AG04450 (cell line): Measurements from ENCODE around the gene CACNA1D. TPM values are rescaled to one million over a fixed set of nuclear protein-coding genes. Genes with fewer than 3 reads are reported as not detected.

Experiments used
- CTCF ChIA-PET: fragments of 300-600, 350-600 bp; formaldehyde crosslinking; extraction: SDS; loops from one replicate; lab custom pipeline; 2022; ENCODE audit warnings: antibody characterized with exemption, inconsistent platforms; lab: Charles Lee
- POLR2A ChIA-PET: fragments of 350-600 bp; formaldehyde crosslinking; extraction: SDS; loops from one replicate; lab custom pipeline; 2021; ENCODE audit warnings: antibody characterized with exemption, inconsistent platforms; lab: Yijun Ruan, JAX
- DNase-seq: peaks from one replicate; pipeline ENCODE4 v3.0.0-alpha.2; 2011; ENCODE audit warnings: low read depth, low spot score
- H3K27ac ChIP-seq: one replicate; pipeline ENCODE4 v1.5.1; 2012; ENCODE audit warnings: low read depth, low read length, control low read depth
- H3K27me3 ChIP-seq: one replicate; pipeline ENCODE4 v1.6.0; 2012; ENCODE audit warnings: low read length; ENCODE audit not compliant: control insufficient read depth, insufficient read depth
- H3K4me3 ChIP-seq: 2 replicates; pipeline ENCODE4 v1.5.1; 2011; ENCODE audit warnings: mild to moderate bottlenecking, low read depth, low read length, control low read depth
- H3K9me3 ChIP-seq: 2 replicates; pipeline ENCODE4 v1.5.1; 2012; ENCODE audit warnings: low read length; ENCODE audit not compliant: control insufficient read depth, insufficient read depth
- polyA plus RNA-seq: library from polyadenylated mRNA; depleted of rRNA; stranded (reverse); fragments of >200 nt; gene quantifications from 2 replicates; pipeline ENCODE4 v1.2.3, GENCODE V29; 2011
- TF ChIP-seq, protein P1 (sequence below): IDR thresholded peaks from 2 replicates; pipeline ENCODE4 v1.5.1; 2011; ENCODE audit warnings: low read depth, low read length, control low read depth, inconsistent platforms

The CACNA1D gene
- polyA plus RNA-seq, 1 experiment, result 0.07 TPM

- Histone ChIP-seq H3K27me3 (peaks cover 7% of the 10 kb centered on the region), H3K9me3 (no peaks in the 10 kb centered on the region), H3K27ac (no peak overlapping the region), H3K4me3 (no peak overlapping the region)
- TF ChIP-seq, protein P1, sequence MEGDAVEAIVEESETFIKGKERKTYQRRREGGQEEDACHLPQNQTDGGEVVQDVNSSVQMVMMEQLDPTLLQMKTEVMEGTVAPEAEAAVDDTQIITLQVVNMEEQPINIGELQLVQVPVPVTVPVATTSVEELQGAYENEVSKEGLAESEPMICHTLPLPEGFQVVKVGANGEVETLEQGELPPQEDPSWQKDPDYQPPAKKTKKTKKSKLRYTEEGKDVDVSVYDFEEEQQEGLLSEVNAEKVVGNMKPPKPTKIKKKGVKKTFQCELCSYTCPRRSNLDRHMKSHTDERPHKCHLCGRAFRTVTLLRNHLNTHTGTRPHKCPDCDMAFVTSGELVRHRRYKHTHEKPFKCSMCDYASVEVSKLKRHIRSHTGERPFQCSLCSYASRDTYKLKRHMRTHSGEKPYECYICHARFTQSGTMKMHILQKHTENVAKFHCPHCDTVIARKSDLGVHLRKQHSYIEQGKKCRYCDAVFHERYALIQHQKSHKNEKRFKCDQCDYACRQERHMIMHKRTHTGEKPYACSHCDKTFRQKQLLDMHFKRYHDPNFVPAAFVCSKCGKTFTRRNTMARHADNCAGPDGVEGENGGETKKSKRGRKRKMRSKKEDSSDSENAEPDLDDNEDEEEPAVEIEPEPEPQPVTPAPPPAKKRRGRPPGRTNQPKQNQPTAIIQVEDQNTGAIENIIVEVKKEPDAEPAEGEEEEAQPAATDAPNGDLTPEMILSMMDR, result no peak
- DNase-seq, result no peak
- ChIA-PET CTCF (no interaction called here), POLR2A (no interaction called here)
Observed at GRCh38 chr3:53809764-53810400, 315.5 kb downstream of the CACNA1D start.

DNA sequence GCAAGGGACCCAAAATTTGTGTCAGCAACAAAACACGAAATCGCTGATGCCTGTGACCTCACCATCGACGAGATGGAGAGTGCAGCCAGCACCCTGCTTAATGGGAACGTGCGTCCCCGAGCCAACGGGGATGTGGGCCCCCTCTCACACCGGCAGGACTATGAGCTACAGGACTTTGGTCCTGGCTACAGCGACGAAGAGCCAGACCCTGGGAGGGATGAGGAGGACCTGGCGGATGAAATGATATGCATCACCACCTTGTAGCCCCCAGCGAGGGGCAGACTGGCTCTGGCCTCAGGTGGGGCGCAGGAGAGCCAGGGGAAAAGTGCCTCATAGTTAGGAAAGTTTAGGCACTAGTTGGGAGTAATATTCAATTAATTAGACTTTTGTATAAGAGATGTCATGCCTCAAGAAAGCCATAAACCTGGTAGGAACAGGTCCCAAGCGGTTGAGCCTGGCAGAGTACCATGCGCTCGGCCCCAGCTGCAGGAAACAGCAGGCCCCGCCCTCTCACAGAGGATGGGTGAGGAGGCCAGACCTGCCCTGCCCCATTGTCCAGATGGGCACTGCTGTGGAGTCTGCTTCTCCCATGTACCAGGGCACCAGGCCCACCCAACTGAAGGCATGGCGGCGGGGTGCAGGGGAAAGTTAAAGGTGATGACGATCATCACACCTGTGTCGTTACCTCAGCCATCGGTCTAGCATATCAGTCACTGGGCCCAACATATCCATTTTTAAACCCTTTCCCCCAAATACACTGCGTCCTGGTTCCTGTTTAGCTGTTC is 316.9 kb downstream of the CACNA1D start:
- Histone ChIP-seq H3K27me3 (peaks cover 10% of the 10 kb centered on the region), H3K4me3 (no peak overlapping the region), H3K9me3 (no peaks in the 10 kb centered on the region), H3K27ac (no peak overlapping the region)
- TF ChIP-seq, protein P1, result no peak
- DNase-seq, result no peak
- ChIA-PET CTCF (interaction anchor here (0.6 kb wide), 1 partner anchor 867 kb away, joined by 3 read pairs; no protein-coding TSS in a partner anchor), POLR2A (no interaction called here)

DNA sequence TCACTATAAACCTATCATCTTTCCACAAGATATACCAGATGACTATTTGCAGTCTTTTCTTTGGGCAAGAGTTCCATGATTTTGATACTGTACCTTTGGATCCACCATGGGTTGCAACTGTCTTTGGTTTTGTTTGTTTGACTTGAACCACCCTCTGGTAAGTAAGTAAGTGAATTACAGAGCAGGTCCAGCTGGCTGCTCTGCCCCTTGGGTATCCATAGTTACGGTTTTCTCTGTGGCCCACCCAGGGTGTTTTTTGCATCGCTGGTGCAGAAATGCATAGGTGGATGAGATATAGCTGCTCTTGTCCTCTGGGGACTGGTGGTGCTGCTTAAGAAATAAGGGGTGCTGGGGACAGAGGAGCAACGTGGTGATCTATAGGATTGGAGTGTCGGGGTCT is 318.0 kb downstream of the CACNA1D start:
- no peak for DNase-seq
- TF ChIP-seq, protein P1, result no peak
- peaks cover 11% of the 10 kb centered on the region for H3K27me3 ChIP-seq
- no peaks in the 10 kb centered on the region for H3K9me3 ChIP-seq
- H3K4me3 ChIP-seq, result no peak overlapping the region
- ChIA-PET CTCF (no interaction called here), POLR2A (no interaction called here)
- no peak overlapping the region for H3K27ac ChIP-seq

GRCh38 chr3:53813229-53813628 is 318.8 kb downstream of the CACNA1D start:
- H3K9me3 ChIP-seq, result no peaks in the 10 kb centered on the region
- TF ChIP-seq, protein P1, result no peak
- CTCF ChIA-PET, result interaction anchor here (0.5 kb wide), 1 partner anchor 532 kb away, joined by 3 read pairs; no protein-coding TSS in a partner anchor
- DNase-seq, result no peak
- H3K27me3 ChIP-seq, result peaks cover 12% of the 10 kb centered on the region
- no peak overlapping the region for H3K4me3 ChIP-seq
- no peak overlapping the region for H3K27ac ChIP-seq
- POLR2A ChIA-PET, result no interaction called here

DNA sequence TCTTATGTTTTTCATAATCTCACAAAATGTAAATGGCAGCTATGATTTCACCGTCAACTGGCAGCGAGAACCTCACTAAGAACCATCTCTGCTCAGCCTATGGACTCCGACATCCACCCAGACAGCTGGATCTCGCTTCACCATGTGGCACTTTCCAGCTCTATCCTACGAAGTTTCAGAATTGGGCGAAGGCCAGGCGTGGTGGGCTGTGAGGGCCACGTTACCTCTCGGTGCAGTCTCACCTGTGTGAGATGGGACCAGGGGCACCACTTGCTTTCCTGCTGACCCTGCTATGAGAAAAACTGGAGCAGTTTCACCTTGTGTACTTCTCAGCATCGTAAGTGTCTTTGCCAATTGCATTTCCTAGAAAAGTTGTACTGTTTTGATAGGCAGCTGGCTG is 319.5 kb downstream of the CACNA1D start:
- ChIA-PET POLR2A (no interaction called here), CTCF (no interaction called here)
- TF ChIP-seq, protein P1, result no peak
- Histone ChIP-seq H3K27ac (no peak overlapping the region), H3K9me3 (no peaks in the 10 kb centered on the region), H3K27me3 (peaks cover 12% of the 10 kb centered on the region), H3K4me3 (no peak overlapping the region)
- no peak for DNase-seq
